ENCODE data around the gene GNG7.
"Not testable (repeated sequence)": the region's sequence is repeated elsewhere in the genome, so short reads cannot be mapped to it uniquely, and the experiment has no call there.

The GNG7 gene

DNA sequence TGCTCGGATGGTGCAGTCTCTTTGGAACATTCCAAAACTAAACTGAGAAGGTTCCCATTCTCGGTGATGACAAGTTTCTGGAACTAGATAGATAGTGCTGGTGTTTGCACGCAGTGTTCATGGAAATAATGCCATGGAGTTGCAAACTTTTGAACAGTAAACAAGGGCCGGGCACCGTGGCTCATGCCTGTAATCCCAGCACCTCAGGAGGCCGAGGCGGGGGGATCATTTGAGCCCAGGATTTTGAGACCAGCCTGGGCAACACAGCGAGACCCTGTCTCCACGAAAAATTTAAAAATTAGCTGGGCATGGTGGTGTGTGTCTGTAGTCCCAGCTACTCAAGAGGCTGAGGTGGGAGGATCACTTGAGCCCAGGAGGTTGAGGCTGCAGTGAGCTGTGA, 95.7 kb downstream of the GNG7 start:
- not testable (repeated sequence) for DNase-seq (ENCODE audit: low read depth in 2 of 2, low spot score in 1 of 2)

DNA sequence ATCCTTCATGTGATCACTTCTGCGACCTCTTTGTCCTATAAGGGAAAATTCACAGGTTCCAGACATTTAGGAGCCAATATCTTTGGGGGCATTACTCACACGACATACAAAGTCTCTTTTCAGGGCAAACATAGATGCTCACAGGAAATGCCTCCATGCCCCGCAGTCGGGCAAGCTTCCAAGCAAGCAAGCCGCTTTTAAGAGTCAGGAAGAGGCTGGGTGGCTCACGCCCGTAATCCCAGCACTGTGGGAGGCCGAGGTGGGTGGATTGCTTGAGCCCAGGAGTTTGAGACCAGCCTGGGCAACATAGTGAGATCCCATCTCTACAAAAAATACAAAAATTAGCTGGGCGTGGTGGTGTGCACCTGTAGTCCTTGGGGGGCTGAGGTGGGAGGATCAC, 96.6 kb downstream of the GNG7 start:
- DNase-seq (ENCODE audit: low read depth in 2 of 2, low spot score in 1 of 2): not testable (repeated sequence)

DNA sequence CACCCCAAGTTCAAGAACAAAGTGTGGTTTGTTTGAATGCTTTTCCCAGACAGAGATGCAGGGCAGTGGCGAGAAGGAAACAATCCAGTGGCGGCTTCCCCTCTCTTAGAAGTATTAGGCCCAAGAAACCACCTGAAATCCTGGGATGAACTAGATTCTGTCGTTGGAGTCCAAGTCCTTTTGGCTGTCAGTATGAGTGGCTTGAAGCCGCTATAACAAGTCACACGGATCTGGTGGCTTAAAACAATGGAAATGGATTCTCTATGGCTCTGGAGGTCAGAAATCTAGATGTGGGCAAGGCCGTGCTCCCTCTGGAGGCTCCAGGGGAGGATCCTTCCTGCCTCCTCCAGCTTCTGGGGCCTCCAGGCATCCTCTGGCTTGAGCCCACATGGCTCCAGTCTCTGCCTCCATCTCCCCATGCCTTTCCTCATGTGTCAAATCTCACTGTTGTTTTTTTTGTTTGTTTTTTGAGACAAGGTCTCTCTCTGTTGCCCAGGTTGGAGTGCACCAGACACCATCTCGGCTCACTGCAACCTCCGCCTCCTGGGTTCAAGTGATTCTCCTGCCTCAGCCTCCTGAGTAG, 97.7 kb downstream of the GNG7 start:
- DNase-seq (ENCODE audit: low read depth in 2 of 2, low spot score in 1 of 2): no peak

DNA sequence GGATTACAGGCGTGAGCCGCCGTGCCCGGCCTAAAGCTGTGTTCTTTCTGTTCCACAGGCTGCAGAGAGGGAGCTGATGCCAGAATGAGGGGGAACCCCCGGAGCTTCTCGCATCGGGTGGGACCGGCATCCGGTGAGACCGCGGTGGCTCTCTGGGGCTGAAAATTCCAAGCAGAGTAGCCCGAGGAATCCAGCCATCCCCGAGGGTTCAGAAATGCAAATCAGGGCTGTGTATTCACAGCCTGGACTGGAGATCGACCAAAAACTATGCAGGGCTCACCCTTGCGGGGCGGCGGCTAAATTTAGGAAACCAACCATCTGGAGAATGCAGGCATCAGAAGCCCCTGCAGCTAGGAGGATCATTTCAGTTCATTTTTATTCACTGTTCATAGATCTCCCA, 99.2 kb downstream of the GNG7 start:
- no peak for DNase-seq (ENCODE audit: low read depth in 2 of 2, low spot score in 1 of 2)

DNA sequence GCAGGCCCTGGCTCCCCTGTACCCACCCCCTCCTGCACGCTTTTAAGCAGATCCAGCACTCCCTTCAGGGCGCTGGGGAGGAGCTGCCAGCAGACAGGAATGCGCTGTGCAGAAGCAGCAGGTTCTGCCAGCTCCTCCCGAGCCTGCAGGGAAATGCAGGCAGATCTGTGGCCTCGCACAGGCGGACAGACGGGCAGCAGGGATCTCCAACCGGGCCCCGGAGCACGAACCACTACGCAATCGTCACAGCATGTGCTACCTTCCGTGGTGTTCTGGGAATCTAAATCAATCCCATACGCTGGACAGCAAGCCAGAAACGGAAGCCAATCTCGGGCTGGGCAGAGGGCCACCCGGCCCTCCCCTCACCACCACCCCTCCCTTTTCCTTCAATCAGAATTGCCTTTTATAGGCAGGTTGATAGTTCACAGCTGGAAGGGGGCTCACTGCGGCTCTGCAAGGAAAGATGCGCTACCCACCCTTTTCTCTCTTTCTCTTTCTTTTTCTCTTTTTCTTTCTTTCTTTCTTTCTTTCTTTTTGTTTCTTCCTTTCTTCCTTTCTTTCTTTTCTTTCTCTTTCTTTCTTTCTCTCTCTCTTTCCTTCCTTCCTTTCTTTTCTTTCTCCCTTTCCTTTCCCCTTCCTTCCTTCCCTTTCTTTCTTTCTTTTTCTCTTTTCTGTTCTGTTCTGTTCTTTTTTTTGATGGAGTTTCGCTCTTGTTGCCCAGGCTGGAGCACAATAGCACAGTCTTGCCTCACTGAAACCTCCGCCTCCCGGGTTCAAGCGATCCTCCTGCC, 99.9 kb downstream of the GNG7 start:
- DNase-seq (ENCODE audit: low read depth in 2 of 2, low spot score in 1 of 2): no peak

DNA sequence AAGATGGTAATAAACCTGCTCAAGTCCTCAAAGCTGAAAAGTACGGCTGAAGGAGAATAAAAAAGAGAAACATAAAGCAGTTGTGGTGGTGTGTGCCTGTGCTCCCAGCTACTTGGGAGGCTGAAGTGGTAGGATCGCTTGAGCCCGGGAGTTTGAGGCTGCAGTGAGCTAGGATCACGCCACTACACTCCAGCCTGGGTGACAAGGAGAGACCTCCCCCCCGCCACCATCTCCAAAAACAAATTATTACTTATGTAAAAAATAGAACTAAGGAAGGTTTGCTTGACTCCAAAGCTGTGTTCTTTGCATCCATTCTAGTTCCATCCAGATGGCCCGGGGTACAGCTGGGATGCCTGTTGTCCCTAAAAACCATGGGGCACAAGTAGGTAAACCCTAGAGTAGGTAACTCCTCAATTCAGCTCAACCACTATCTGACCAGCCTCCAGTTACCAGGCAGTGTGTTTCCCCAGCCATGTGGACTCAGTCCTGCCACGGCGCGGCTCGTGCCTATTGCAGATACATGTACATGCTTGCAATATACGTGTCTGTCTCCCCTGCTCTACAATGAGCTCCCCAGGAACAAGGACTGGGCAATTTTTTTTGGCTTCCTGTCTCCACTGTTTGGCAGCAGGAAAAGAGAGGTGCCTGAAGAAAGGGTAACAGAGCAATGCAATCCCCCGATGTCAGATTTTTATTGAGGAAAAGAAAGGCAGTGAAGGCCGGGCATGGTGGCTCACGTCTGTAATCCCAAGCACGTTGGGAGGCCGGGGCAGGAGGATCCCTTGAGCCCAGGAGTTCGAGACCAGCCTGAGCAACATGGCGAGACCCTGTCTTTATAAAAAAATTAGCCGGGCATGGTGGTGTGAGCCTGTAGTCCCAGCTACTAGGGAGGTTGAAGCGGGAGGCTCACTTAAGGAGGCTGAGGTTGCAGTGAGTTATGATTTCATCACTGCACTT, 101.3 kb downstream of the GNG7 start:
- no peak for DNase-seq (ENCODE audit: low read depth in 2 of 2, low spot score in 1 of 2)

DNA sequence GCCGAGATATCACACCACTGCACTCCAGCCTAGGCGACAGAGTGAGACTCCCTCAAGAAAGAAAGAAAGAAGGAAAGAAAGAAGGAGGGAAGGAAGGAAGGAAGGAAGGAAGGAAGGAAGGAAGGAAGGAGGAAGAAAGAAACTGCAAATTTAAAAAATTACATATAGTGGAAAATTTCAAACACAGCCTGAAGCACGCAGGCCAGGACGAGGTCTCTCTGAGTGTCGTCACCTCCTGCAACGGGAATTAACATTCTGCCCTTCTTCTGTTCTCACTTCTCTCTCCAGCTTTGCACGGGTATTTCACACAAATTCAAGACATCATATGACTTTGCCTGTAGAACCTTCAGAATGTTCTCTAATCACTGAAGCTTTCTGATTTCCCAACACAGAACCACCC, 108.2 kb downstream of the GNG7 start:
- DNase-seq (ENCODE audit: low read depth in 2 of 2, low spot score in 1 of 2): no peak

DNA sequence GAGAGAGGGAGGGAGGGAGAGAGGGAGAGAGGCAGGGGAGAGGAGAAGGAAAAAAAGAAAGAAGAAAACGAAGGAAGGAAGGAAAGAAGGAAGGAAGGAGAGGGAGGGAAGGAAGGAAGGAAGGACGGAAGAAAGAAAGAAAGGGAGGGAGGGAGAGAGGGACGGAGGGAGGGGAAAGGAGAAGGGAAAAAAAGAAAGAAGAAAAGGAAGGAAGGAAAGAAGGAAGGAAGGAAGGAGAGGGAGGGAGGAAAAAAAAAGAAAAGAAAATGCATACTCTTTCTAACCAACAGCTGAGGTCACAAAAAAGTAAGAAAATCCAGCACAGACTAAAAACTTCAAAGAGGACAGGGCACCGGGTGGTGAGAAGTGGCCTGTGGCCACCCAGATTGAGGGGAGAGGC, 109.7 kb downstream of the GNG7 start:
- no peak for DNase-seq (ENCODE audit: low read depth in 2 of 2, low spot score in 1 of 2)

DNA sequence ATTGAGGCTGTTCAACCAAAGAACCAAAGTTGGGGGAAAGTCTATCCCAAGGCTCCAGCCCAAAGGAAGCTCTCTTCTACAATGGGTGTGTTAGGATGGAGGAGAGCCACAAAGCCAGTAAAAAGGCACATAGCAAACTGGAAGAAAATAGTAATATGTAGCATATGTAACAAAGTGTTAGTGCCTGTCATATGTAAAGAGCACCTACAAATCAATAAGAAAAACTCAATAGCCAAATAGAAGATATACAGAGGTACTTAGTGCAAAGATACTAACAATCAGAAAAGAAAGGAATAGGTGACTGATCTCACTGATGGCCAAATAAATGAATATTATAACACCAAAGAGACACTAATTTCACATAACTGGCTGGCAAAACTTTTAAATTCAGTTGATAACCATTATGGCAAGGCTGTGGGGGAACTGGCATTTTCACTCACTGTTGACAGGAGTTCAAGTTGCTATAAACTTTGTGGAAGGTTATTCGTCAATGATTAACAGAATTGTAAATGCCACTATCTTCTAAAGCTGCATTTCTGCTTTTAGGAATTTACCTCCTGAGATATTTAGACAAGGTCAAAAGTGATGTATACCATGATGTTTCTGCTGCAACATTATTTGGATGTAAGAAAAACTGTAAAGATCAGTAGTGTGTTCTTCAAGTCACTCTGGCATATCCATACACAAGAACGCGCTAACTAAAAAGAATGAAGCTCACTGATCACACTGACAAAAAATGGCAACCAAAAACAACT, 110.8 kb downstream of the GNG7 start:
- DNase-seq (ENCODE audit: low read depth in 2 of 2, low spot score in 1 of 2): no peak

DNA sequence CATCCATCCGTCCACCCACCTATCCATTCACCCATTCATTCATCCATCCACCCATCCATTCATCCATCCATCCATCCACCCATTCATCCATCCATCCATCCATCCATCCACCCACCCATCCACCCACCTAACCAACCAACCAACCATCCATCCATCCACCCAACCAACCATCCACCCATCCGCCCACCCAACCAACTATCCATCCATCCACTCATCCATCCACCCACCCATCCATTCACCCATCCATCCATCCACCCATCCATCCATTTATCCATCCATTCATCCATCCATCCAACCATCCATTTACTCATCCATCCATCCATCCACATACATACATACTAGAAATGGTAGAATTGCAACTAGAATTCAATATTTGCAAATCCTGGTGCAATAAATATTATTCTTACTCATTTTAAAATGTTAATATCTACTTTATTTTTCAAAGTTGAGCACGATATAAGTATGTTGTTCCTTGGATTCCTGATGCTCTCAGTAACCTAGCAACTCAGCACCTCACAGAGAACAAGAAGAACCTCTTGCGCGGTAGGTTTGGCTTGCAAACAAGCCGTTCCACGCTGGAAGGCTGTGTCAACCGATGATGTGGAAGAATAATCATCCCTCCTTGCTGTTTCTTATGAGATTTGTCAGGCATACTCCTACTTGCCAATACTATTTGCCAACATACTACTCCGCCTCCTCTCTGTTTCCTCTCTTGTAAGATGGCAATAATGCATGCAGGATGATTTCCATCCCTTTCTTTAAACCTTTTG, 111.7 kb downstream of the GNG7 start:
- DNase-seq (ENCODE audit: low read depth in 2 of 2, low spot score in 1 of 2): no peak

DNA sequence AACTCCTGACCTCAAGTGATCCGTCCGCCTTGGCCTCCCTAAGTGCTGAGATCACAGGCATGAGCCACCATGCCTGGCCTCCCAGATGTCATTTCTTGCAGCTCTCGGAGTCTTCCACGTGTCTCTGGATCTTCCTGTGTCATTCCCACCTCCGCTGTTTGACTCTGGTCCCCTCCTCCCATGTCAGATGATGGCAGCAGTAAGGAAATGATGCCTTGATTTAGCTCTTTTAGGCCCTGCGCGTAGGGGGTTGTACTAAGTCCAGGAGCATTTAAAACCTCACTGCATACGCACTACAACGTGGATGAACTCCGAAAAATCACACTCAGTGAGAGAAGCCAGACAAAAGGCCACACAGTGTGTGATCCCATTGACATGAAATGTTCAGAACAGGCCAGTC, 113.1 kb downstream of the GNG7 start:
- no peak for DNase-seq (ENCODE audit: low read depth in 2 of 2, low spot score in 1 of 2)

DNA sequence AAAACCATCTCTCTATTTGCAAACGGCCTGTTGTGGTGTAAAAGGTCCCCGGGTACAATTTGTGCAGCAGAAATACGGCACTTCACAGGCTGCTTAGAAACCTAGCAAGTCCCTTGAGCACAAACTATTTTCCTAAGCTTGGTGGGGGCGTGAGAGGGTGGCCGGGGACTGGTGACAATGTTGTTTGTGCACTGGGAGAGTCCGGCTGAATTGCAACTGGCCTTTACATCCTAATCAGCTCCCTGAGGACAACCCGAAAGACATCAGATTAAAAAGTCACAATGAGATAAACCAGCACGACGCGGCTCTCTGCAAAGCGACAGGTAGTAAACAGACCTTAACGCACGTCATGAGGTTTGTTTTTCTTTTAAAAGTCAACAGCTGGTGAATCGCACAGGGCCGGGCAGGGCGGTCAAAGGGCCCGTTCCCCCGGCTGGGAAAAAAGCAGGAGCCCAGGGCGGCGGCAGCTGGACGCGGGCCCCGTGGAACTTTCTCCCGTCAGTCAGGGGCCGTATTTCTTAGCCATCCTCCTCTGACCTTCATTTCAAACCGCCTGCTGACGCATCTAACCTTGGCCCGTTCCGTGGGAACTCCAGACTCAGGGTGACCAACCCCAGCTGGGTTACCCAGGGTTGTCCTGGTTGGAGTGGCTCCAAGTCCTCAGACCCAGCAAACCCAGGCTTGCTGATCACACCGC, 114.3 kb downstream of the GNG7 start:
- DNase-seq (ENCODE audit: low read depth in 2 of 2, low spot score in 1 of 2): no peak

DNA sequence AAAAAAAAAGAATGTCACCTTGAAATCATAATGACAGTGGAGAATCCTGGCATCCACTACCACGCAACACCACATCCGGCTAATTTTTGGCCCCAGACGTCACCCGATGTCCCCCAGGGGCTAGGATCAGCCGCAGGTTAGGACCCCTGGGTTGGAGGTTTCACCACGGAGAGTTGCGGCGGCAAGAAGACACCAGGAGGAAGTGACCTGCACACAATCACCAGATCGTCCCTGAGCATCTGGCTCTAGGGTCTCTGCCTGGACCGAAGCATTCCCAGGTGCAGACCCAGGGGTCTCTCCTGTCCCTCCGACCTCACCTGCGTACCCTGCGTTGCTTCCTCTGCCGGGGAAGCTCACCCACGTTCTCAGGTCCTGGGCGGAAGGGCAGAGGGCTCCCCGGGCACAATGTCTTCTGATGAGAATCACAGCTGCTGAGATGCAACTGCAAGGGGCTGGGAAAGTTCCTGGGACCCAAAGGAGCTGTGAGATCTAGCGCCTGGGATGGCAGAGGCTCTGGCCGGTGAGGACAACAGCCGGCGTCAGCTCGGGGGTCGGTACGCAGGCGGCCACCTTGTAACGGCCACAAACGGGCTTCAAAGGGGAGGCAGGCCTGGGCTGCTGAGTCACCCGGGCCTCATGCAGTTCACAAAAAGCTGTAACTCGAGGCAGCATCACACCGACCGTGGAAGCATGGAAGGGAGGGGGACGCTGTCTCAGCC, 115.3 kb downstream of the GNG7 start:
- DNase-seq (ENCODE audit: low read depth in 2 of 2, low spot score in 1 of 2): no peak

DNA sequence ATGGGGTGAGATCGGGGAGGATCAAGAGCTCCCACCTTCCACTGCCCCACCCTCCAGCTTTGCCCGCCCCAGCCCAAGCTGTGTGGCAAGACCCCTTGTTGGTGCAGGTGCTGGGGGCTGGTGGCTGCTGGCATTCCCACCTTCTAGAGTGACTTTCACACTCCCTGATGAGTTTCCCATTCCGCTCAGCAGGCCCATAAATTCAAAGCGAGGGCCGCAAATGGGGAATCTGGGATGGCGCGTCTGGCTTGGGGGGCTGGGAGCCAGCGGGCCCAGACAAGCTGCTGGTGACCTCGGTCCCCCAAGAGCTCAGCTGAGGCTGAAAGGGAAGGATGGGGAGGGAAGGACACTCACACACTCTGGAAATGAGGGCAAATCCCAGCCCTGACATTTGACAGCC, 116.3 kb downstream of the GNG7 start:
- no peak for DNase-seq (ENCODE audit: low read depth in 2 of 2, low spot score in 1 of 2)

DNA sequence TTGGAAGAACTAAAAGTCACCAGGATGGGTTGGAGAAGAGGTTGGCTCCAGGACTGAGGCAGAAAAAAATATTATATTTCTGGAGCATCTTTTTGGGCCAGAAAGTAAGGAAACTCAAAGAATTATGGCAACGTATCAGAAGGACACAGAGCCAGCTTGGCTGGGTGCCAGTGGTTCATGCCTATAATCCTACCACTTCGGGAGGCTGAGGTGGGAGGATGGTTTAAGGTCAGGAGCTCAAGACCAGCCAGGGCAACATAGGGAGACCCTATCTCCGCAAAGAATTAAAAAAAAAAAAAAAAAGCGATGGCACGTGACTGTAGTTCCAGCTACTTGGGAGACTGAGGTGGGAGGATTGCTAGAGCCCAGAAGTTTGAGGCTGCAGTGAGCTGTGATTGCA, 118.5 kb downstream of the GNG7 start:
- no peak for DNase-seq (ENCODE audit: low read depth in 2 of 2, low spot score in 1 of 2)

DNA sequence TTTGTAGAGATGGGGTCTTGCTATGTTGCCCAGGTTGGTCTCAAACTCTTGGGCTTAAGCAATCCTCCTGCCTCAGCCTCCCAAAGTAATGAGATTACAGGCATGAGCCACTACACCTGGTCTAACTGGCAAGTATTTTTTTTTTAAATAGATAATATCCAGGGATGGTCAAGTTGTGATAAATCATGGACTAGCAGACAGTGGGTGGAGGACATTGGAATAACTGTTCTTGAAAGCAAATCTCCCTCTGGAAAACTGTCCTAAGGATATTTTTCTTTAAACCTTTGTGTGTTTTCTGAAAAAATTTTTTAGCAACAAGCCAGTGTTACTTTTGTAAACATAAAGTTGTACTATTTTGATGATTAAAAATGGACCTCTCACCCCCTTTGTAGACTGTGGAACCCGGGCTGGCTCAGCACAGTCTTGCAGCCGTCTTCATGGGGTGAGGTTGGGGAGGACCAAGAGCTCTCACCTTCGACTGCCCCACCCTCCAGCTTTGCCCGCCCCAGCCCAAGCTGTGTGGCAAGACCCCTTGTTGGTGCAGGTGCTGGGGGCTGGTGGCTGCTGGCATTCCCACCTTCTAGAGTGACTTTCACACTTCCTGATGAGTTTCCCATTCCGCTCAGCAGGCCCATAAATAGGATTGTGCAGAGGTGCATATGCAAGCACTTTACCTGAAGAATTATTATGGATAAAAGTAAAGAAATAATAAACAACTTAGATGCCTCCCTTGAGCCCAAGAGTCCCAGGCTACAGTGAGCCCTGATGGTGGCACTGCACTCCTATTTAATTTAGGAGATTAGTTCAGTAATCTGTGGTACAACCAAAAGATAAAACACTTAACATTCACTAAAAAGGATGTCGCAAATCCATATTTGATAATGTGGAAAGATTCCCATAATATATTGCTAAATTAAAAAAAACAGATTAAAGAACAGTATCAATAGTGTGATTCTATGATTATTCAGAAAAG, 119.2 kb downstream of the GNG7 start:
- DNase-seq (ENCODE audit: low read depth in 2 of 2, low spot score in 1 of 2): no peak

DNA sequence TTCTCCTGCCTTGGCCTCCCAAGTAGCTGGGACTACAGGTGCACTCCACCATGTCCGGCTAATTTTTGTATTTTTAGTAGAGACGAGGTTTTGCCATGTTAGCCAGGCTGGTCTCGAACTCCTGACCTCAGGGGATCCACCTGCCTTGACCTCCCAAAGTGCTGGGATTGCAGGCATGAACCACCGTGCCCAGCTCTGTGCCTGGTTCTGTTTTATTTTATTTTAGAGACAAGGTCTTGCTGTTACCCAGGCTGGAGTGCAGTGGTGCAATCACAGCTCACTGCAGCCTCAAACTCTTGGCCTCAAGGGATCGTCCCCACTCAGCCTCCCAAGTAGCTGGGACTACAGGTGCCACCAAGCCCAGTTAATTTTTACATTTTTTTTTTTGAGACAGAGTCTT, 122.1 kb downstream of the GNG7 start:
- not testable (repeated sequence) for DNase-seq (ENCODE audit: low read depth in 2 of 2, low spot score in 1 of 2)

DNA sequence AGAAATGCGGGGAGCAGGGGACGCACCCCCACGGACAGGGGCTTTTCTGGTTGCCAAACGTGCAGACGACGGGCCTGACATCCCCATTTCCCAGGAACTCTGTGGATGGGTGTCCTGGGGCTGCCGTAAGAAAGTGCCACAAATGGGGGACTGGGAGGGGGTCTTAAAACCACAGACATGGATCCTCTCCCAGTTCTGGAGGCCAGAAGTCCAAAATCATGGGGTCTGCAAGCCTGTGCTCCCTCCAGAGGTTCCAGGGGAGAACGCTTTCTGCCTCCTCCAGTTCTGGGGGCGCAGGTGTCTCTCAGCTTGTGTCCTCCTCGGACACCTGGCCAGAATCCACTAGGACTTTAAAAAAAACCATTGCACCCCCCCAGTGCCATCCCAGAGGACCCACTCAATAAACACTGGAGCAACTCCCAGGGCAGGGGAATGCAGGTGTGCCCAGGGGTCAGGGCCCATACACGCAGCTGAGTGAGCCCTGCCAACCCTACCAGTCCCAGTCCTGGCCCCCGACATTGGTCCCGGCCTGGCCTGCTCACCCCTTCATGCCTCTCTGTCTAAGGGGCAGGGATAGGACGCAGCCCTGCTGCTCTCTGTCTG, 122.7 kb downstream of the GNG7 start:
- DNase-seq (ENCODE audit: low read depth in 2 of 2, low spot score in 1 of 2): no peak

All from stimulated activated CD8-positive, alpha-beta memory T cell treated with anti-CD3 and anti-CD28 coated beads, Interleukin-4, amount 100 ng/mL, for 1 hour (primary cell).